SK-N-SH treated with all-trans-retinoic acid at 6 μM for 48 hours (cell line): ENCODE measurements around the gene TEAD1.

ENCODE experiments used
- ATAC-seq: fragments of 200-7000 bp; cut with Tn5 transposase; 3 replicates; pipeline ENCODE4 v1.9.1; 2020; ENCODE audit warnings: mild to moderate bottlenecking, moderate library complexity
- ARNTL ChIP-seq: fragments of 450-650 bp; formaldehyde crosslinking; IDR thresholded peaks from 2 replicates; pipeline ENCODE4 v1.5.0; 2020; ENCODE audit warnings: low read depth, mild to moderate bottlenecking, moderate library complexity, borderline replicate concordance
- BACH2 ChIP-seq: fragments of 250-450 bp; sonication (Bioruptor Pico); IDR thresholded peaks from 2 replicates; pipeline ENCODE4 v1.9.0; 2021; ENCODE audit warnings: mild to moderate bottlenecking, borderline replicate concordance
- CREB5 ChIP-seq: fragments of 250-450 bp; sonication (Bioruptor Pico); IDR thresholded peaks from 2 replicates; pipeline ENCODE4 v1.5.1; 2020; ENCODE audit warnings: low read depth, mild to moderate bottlenecking, moderate library complexity
- CSDC2 ChIP-seq: fragments of 250-450 bp; sonication (Bioruptor Pico); IDR thresholded peaks from 2 replicates; pipeline ENCODE4 v1.5.0; 2020; ENCODE audit warnings: mild to moderate bottlenecking, moderate library complexity
- CSRNP3 ChIP-seq: fragments of 250-450 bp; sonication (Bioruptor Pico); IDR thresholded peaks from 2 replicates; pipeline ENCODE4 v1.5.1; 2021; ENCODE audit warnings: mild to moderate bottlenecking, moderate library complexity
- ESRRG ChIP-seq: fragments of 250-450 bp; sonication (Bioruptor Pico); IDR thresholded peaks from 2 replicates; pipeline ENCODE4 v1.6.1; 2021; ENCODE audit warnings: mild to moderate bottlenecking
- GLIS3 ChIP-seq: fragments of 250-450 bp; sonication (Bioruptor Pico); IDR thresholded peaks from 2 replicates; pipeline ENCODE4 v1.5.0; 2020; ENCODE audit warnings: mild to moderate bottlenecking, moderate library complexity
- ISL1 ChIP-seq: fragments of 250-450 bp; sonication (Bioruptor Pico); IDR thresholded peaks from 2 replicates; pipeline ENCODE4 v2.1.2; 2022; ENCODE audit warnings: mild to moderate bottlenecking, moderate library complexity
- OSR1 ChIP-seq: fragments of 250-450 bp; sonication (Bioruptor Pico); IDR thresholded peaks from 2 replicates; pipeline ENCODE4 v1.8.0; 2022; ENCODE audit warnings: moderate library complexity, mild to moderate bottlenecking, inconsistent platforms
- POU6F1 ChIP-seq: fragments of 250-450 bp; sonication (Bioruptor Pico); IDR thresholded peaks from 2 replicates; pipeline ENCODE4 v1.8.0; 2021; ENCODE audit warnings: low read depth, mild to moderate bottlenecking, moderate library complexity, borderline replicate concordance
- PPARA ChIP-seq: fragments of 250-450 bp; sonication (Bioruptor Pico); IDR thresholded peaks from 2 replicates; pipeline ENCODE4 v1.5.0; 2020; ENCODE audit warnings: mild to moderate bottlenecking, borderline replicate concordance
- RARB ChIP-seq: fragments of 250-450 bp; sonication (Bioruptor Pico); IDR thresholded peaks from 2 replicates; pipeline ENCODE4 v1.8.0; 2021; ENCODE audit warnings: mild to moderate bottlenecking, moderate library complexity
- SNAI2 ChIP-seq: fragments of 250-450 bp; sonication (Bioruptor Pico); IDR thresholded peaks from 2 replicates; pipeline ENCODE4 v1.5.0; 2020; ENCODE audit warnings: mild to moderate bottlenecking, moderate library complexity
- TCF4 ChIP-seq: fragments of 250-450 bp; sonication (Bioruptor Pico); IDR thresholded peaks from 2 replicates; pipeline ENCODE4 v1.8.0; 2021; ENCODE audit warnings: mild to moderate bottlenecking, moderate library complexity, borderline replicate concordance
- TOX ChIP-seq: fragments of 250-450 bp; sonication (Bioruptor Pico); IDR thresholded peaks from 2 replicates; pipeline ENCODE4 v1.8.0; 2021; ENCODE audit warnings: mild to moderate bottlenecking, moderate library complexity, borderline replicate concordance
- TSHZ2 ChIP-seq: fragments of 250-450 bp; sonication (Bioruptor Pico); IDR thresholded peaks from 2 replicates; pipeline ENCODE4 v1.5.0; 2020; ENCODE audit warnings: mild to moderate bottlenecking, moderate library complexity
- ZC3H10 ChIP-seq: fragments of 250-450 bp; sonication (Bioruptor Pico); IDR thresholded peaks from 2 replicates; pipeline ENCODE4 v1.5.1; 2021; ENCODE audit warnings: mild to moderate bottlenecking, moderate library complexity
- ZFP3 ChIP-seq: fragments of 250-450 bp; sonication (Bioruptor Pico); IDR thresholded peaks from 2 replicates; pipeline ENCODE4 v1.5.0; 2020; ENCODE audit warnings: mild to moderate bottlenecking, moderate library complexity
- ZFP30 ChIP-seq: fragments of 450-650 bp; formaldehyde crosslinking; IDR thresholded peaks from 2 replicates; pipeline ENCODE4 v1.5.0; 2022; ENCODE audit warnings: mild to moderate bottlenecking, moderate library complexity
- ZNF565 ChIP-seq: fragments of 450-650 bp; formaldehyde crosslinking; conservative IDR thresholded peaks from 2 replicates; pipeline ENCODE4 v1.5.0; 2020; ENCODE audit warnings: low read depth, mild to moderate bottlenecking, moderate library complexity
- ZNF70 ChIP-seq: fragments of 450-650 bp; formaldehyde crosslinking; IDR thresholded peaks from 2 replicates; pipeline ENCODE4 v1.5.0; 2020; ENCODE audit warnings: mild to moderate bottlenecking, moderate library complexity
- ZNF8 ChIP-seq: fragments of 450-650 bp; formaldehyde crosslinking; IDR thresholded peaks from 2 replicates; pipeline ENCODE4 v1.5.0; 2020; ENCODE audit warnings: mild to moderate bottlenecking, moderate library complexity
- TF ChIP-seq, protein P1 (sequence below): fragments of 250-450 bp; sonication (Bioruptor Pico); IDR thresholded peaks from 2 replicates; pipeline ENCODE4 v1.8.0; 2020; ENCODE audit warnings: mild to moderate bottlenecking, moderate library complexity, borderline replicate concordance

The TEAD1 gene

GRCh38 chr11:12815129-12815480 lies 140.9 kb downstream of the TEAD1 start (continued):
- TF ChIP-seq, protein P1, sequence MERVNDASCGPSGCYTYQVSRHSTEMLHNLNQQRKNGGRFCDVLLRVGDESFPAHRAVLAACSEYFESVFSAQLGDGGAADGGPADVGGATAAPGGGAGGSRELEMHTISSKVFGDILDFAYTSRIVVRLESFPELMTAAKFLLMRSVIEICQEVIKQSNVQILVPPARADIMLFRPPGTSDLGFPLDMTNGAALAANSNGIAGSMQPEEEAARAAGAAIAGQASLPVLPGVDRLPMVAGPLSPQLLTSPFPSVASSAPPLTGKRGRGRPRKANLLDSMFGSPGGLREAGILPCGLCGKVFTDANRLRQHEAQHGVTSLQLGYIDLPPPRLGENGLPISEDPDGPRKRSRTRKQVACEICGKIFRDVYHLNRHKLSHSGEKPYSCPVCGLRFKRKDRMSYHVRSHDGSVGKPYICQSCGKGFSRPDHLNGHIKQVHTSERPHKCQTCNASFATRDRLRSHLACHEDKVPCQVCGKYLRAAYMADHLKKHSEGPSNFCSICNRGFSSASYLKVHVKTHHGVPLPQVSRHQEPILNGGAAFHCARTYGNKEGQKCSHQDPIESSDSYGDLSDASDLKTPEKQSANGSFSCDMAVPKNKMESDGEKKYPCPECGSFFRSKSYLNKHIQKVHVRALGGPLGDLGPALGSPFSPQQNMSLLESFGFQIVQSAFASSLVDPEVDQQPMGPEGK (CRISPR knock-in tag) = no peak
- TF ChIP-seq ZFP30 (CRISPR knock-in tag) (no peak), GLIS3 (CRISPR knock-in tag) (no peak), SNAI2 (CRISPR knock-in tag) (no peak), ESRRG (no peak), ZC3H10 (CRISPR knock-in tag) (no peak), CSRNP3 (CRISPR knock-in tag) (no peak), ZFP3 (no peak)

DNA sequence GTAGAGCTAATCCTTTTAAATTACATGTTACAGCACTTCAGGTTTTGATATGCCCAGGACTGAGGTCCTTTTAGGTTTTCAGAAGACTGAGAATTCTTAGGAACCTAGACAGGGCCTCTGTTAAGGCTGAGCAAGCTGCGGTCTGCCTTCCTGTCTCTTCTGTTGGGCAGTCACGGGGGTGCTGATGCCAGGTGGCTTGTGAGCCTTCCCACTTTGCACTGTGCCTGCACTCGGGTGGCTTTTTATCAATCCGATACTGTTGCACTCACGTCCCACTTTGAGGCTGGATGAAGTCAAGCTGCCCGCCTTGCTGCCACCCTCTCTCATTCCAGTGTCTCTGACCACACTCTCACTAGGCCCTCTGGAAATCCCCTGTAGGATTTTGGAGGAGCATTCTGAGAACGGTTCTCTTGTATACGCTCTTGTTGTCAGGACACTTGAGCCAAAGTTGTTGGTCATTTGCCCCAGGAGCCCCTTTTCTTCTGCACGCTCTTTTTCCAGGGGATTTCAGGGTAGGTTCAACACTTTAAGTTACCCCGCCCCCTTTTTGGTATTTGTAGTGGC lies 141.8 kb downstream of the TEAD1 start:
- no peak for TF ChIP-seq BACH2 (CRISPR knock-in tag)
- TF ChIP-seq ZFP3 = no peak
- TF ChIP-seq PPARA (CRISPR knock-in tag) = no peak
- TF ChIP-seq ZNF565 (CRISPR knock-in tag) = no peak
- no peak for TF ChIP-seq ZNF70 (CRISPR knock-in tag)
- TF ChIP-seq TCF4 = no peak
- TF ChIP-seq ZFP30 (CRISPR knock-in tag) = no peak
- TF ChIP-seq POU6F1 = no peak
- TF ChIP-seq TOX (CRISPR knock-in tag) = no peak
- TF ChIP-seq ZNF8 (CRISPR knock-in tag) = no peak
- TF ChIP-seq RARB (CRISPR knock-in tag) = no peak
- TF ChIP-seq SNAI2 (CRISPR knock-in tag) = no peak
- TF ChIP-seq TSHZ2 = no peak
- TF ChIP-seq ZC3H10 (CRISPR knock-in tag) = no peak
- TF ChIP-seq ISL1 (CRISPR knock-in tag) = no peak
- TF ChIP-seq ESRRG = no peak
- TF ChIP-seq CREB5 (CRISPR knock-in tag) = no peak
- TF ChIP-seq GLIS3 (CRISPR knock-in tag) = no peak
- no peak for TF ChIP-seq CSDC2 (CRISPR knock-in tag)
- no peak for TF ChIP-seq ARNTL (CRISPR knock-in tag)
- no peak for ATAC-seq

DNA sequence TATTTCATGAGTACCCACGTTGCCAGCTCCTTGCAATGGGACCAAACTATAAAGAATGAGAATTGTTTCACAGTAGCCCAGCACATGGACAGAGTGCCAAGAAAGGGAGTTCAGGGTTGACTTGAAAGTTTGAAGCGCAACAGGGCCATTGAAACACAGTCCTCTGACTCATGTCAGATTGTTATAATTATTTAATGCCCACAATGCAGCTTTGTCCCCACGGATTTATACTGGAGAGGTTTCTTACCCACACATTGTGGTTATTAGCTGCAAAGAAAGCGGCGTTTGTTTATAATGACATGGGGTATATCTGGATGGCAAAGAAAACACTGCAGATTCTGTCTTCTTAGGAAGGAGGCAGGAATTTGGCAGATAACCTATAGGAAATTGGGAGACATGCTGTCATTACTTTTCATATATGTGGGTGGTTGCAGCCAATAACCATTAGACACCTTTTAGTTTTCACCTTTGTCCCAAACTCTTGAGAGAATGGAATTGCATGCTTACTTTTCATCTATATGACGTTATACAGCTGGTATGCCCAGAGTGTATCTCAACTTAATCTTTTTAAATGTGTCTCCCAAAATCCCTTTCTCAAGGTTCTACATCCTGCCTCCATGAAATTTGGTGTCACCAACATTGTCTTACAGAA lies 143.6 kb downstream of the TEAD1 start:
- ATAC-seq = no peak
- TF ChIP-seq ZC3H10 (CRISPR knock-in tag) = no peak
- TF ChIP-seq, protein P1 (CRISPR knock-in tag) = no peak
- no peak for TF ChIP-seq OSR1
- no peak for TF ChIP-seq CSRNP3 (CRISPR knock-in tag)
- no peak for TF ChIP-seq ZNF565 (CRISPR knock-in tag)
- no peak for TF ChIP-seq TCF4
- no peak for TF ChIP-seq ARNTL (CRISPR knock-in tag)
- TF ChIP-seq CSDC2 (CRISPR knock-in tag) = no peak
- TF ChIP-seq ESRRG = no peak
